ENCODE measurements around the gene RPS6KC1. TPM values are rescaled to one million over a fixed set of nuclear protein-coding genes. Genes with fewer than 3 reads are reported as not detected.

RPS6KC1 gene
- total and polyA plus RNA-seq, 2 of the 4 experiments (the other 2 are of a cell fraction) = 7.9 to 23.7 TPM

DNA sequence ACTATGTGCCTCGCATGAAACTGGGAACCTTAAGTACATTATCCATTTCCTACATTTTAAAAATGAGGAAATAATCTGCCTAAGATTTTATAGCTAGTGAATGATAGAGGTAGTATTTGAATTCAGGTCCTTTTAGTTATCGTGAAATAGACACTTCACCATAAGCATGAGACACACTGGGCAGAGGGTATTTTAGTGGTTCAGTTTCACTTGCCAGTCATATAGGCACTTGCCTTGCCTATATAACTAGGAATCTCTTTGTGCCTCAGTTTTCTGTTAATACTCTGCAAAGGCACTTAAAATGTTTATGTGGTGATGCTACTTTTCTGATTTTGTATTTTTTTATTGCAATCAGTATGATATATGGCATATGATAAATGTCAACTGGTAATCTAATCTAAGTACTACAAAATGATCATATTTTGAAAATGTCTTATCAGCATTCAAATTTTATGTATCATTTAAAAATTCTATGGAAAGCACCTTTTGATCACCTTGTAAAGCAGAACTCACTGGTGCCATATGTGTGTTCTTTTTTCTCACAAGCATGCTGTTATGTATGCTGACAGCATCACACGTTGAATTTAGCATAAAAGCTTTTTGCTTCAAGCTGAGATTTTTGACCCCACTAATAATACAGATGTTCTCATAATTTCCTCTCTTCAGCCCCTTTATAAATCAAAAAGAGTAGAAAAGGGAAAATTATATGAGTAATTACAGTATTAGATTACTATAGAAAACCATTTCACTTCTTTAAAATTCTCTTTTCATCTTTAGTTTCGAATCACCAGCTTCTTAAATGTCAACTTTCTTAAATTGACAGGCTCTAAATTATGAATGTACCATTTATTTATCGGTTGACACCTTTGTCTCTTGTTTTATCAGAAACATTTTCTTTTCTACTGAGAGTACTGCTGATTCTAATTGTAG, 52.6 kb downstream of the RPS6KC1 start:
- Histone ChIP-seq H2BK120ac (ENCODE audit: low read depth, low read length) (no peak overlapping the region), H2AK9ac (replicated peaks; ENCODE audit: low read depth, low read length, poor library complexity) (no peak overlapping the region), H2AFZ (replicated peaks; ENCODE audit: low read length, poor library complexity) (no peak overlapping the region), H3K4me1 (ENCODE audit: control insufficient read depth, insufficient read depth, low read length) (no peaks in the 10 kb centered on the region), H2BK5ac (ENCODE audit: low read depth, low read length, poor library complexity, severe bottlenecking) (no peak overlapping the region), H3K56ac (ENCODE audit: extremely low read depth, insufficient read depth, low read length) (no peak overlapping the region), H4K20me1 (ENCODE audit: insufficient read depth, low read length) (no peaks in the 10 kb centered on the region), H2BK15ac (ENCODE audit: low read depth, low read length) (no peak overlapping the region), H2AK5ac (ENCODE audit: low read depth, low read length) (no peak overlapping the region), H3K9me1 (ENCODE audit: insufficient read depth, low read length) (no peaks in the 10 kb centered on the region; the same call in 1 of the 2 replicates), H2BK20ac (ENCODE audit: low read depth, low read length) (no peak overlapping the region), H3K14ac (replicated peaks; ENCODE audit: low read depth, low read length) (no peak overlapping the region), H3K27ac (ENCODE audit: insufficient read depth, low read length) (no peak overlapping the region), H3K9me3 (ENCODE audit: control insufficient read depth, insufficient read depth, low read length) (no peaks in the 10 kb centered on the region), H3K9ac (ENCODE audit: low read depth, low read length) (no peak overlapping the region), H3K4ac (ENCODE audit: low read depth, low read length) (no peak overlapping the region), H3K23ac (ENCODE audit: low read depth, low read length) (no peak overlapping the region), H3K36me3 (ENCODE audit: control insufficient read depth, insufficient read depth, low read length) (peaks cover 2% of the 10 kb centered on the region; the same call in 1 of the 2 replicates), H3K4me3 (ENCODE audit: insufficient read depth, low read depth, low read length) (no peak overlapping the region), H3K79me1 (ENCODE audit: low read depth in 1 of 2, low read length in 2 of 2) (peaks cover 0 to 11% of the 10 kb centered on the region in 2 experiments; a peak in 2 of 4 replicates), H3K18ac (ENCODE audit: low read depth, low read length) (no peak overlapping the region), H4K91ac (ENCODE audit: insufficient read depth, low read depth, low read length) (no peak overlapping the region), H4K5ac (ENCODE audit: low read depth, low read length) (no peak overlapping the region), H3K27me3 (ENCODE audit: control insufficient read depth, insufficient read depth, low read length) (no peaks in the 10 kb centered on the region), H3K4me2 (ENCODE audit: low read depth, low read length) (no peak overlapping the region), H4K8ac (ENCODE audit: low read depth in 2 of 2, low read length in 2 of 2) (no peak overlapping the region)
- no peak for ATAC-seq (ENCODE audit: low read depth)
- DNase-seq = no peak
- WGBS, 2 experiments (ENCODE audit: extremely low coverage in 2 of 2, insufficient read length in 1 of 2) = no CpG with 5 or more reads among the region's 5 CpGs
- intact Hi-C loops (cut with micrococcal nuclease) = no loop called here
- POLR2A ChIA-PET (ENCODE audit: unreplicated experiment) = no interaction called here
- no TSS peak for BruUV-seq (replicated peaks)
- CTCF ChIA-PET = interaction anchor here (1.1 kb wide), 1 partner anchor 16 kb away, joined by 4 read pairs; no protein-coding TSS in a partner anchor
- in situ Hi-C loops (cut with MboI; ENCODE audit: low sequenced_read_pairs) = no loop called here
- dilution Hi-C loops (cut with HindIII; ENCODE audit: low sequenced_read_pairs, unreplicated experiment) = no loop called here
- TF ChIP-seq CEBPB (IDR thresholded peaks at IDR 0.05; ENCODE audit: low read depth, low read length) (no peak), BHLHE40 (IDR thresholded peaks at IDR 0.05; ENCODE audit: low read depth, low read length) (no peak), MXI1 (IDR thresholded peaks at IDR 0.05; ENCODE audit: borderline replicate concordance, low read depth, low read length) (no peak), RFX5 (IDR thresholded peaks at IDR 0.05; ENCODE audit: low read depth, low read length) (no peak), SMC3 (IDR thresholded peaks at IDR 0.05; ENCODE audit: low read depth, low read length) (no peak), NFE2L2 (IDR thresholded peaks at IDR 0.05; ENCODE audit: low read depth, low read length) (no peak), MAZ (IDR thresholded peaks at IDR 0.05; ENCODE audit: borderline replicate concordance, low read depth, low read length) (no peak), CHD1 (IDR thresholded peaks at IDR 0.05; ENCODE audit: low read depth, low read length) (no peak), MAFK (IDR thresholded peaks at IDR 0.05; ENCODE audit: low read depth, low read length) (no peak), RAD21 (IDR thresholded peaks at IDR 0.05; ENCODE audit: low read length) (no peak), POLR2A (IDR thresholded peaks at IDR 0.05; ENCODE audit: low read depth, low read length) (no peak), FOS (IDR thresholded peaks at IDR 0.05; ENCODE audit: low read depth, low read length) (no peak)
- TF ChIP-seq, protein P1, sequence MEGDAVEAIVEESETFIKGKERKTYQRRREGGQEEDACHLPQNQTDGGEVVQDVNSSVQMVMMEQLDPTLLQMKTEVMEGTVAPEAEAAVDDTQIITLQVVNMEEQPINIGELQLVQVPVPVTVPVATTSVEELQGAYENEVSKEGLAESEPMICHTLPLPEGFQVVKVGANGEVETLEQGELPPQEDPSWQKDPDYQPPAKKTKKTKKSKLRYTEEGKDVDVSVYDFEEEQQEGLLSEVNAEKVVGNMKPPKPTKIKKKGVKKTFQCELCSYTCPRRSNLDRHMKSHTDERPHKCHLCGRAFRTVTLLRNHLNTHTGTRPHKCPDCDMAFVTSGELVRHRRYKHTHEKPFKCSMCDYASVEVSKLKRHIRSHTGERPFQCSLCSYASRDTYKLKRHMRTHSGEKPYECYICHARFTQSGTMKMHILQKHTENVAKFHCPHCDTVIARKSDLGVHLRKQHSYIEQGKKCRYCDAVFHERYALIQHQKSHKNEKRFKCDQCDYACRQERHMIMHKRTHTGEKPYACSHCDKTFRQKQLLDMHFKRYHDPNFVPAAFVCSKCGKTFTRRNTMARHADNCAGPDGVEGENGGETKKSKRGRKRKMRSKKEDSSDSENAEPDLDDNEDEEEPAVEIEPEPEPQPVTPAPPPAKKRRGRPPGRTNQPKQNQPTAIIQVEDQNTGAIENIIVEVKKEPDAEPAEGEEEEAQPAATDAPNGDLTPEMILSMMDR (conservative IDR thresholded peaks at IDR 0.05; ENCODE audit: low read depth, low read length) = no peak
- TF ChIP-seq, protein P2, sequence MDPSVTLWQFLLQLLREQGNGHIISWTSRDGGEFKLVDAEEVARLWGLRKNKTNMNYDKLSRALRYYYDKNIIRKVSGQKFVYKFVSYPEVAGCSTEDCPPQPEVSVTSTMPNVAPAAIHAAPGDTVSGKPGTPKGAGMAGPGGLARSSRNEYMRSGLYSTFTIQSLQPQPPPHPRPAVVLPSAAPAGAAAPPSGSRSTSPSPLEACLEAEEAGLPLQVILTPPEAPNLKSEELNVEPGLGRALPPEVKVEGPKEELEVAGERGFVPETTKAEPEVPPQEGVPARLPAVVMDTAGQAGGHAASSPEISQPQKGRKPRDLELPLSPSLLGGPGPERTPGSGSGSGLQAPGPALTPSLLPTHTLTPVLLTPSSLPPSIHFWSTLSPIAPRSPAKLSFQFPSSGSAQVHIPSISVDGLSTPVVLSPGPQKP (IDR thresholded peaks at IDR 0.05; ENCODE audit: borderline replicate concordance, low read depth, low read length) = no peak
- TF ChIP-seq, protein P3, sequence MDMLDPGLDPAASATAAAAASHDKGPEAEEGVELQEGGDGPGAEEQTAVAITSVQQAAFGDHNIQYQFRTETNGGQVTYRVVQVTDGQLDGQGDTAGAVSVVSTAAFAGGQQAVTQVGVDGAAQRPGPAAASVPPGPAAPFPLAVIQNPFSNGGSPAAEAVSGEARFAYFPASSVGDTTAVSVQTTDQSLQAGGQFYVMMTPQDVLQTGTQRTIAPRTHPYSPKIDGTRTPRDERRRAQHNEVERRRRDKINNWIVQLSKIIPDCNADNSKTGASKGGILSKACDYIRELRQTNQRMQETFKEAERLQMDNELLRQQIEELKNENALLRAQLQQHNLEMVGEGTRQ (IDR thresholded peaks at IDR 0.05; ENCODE audit: low read depth, low read length) = no peak
